GM12864 (cell line): ENCODE data around the gene TNFAIP3.

Experiments used
- DNase-seq: peaks from one replicate; pipeline ENCODE4 v3.0.0-alpha.2; 2011; ENCODE audit warnings: low read depth
- H3K4me3 ChIP-seq: 2 replicates; pipeline ENCODE4 v1.5.1; 2011; ENCODE audit warnings: mild to moderate bottlenecking, low read depth, low read length, control low read depth
- TF ChIP-seq, protein P1 (sequence below): IDR thresholded peaks from 2 replicates; pipeline ENCODE4 v1.5.1; 2011; ENCODE audit warnings: low read depth, mild to moderate bottlenecking, moderate library complexity, low read length, control low read depth, inconsistent platforms; ENCODE audit errors: missing control alignments

TNFAIP3 gene

DNA sequence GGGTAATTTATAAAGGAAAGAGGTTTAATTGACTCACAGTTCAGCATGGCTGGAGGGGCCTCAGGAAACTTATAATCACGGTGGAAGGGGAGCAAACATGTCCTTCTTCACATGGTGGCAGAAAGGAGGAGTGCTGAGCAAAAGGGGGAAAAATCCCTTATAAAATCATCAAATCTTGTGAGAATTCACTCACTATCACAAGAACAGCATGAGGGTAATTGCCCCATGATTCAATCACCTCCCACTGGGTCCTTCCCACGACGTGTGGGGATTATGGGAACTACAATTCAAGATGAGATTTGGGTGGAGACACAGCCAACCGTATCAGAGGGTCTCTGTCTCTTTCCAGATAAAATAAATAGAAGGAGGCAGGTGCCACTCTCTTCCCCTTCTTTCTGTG lies 48.7 kb downstream of the TNFAIP3 start:
- no peak overlapping the region for H3K4me3 ChIP-seq
- TF ChIP-seq, protein P1, sequence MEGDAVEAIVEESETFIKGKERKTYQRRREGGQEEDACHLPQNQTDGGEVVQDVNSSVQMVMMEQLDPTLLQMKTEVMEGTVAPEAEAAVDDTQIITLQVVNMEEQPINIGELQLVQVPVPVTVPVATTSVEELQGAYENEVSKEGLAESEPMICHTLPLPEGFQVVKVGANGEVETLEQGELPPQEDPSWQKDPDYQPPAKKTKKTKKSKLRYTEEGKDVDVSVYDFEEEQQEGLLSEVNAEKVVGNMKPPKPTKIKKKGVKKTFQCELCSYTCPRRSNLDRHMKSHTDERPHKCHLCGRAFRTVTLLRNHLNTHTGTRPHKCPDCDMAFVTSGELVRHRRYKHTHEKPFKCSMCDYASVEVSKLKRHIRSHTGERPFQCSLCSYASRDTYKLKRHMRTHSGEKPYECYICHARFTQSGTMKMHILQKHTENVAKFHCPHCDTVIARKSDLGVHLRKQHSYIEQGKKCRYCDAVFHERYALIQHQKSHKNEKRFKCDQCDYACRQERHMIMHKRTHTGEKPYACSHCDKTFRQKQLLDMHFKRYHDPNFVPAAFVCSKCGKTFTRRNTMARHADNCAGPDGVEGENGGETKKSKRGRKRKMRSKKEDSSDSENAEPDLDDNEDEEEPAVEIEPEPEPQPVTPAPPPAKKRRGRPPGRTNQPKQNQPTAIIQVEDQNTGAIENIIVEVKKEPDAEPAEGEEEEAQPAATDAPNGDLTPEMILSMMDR, result no peak
- DNase-seq, result no peak

DNA sequence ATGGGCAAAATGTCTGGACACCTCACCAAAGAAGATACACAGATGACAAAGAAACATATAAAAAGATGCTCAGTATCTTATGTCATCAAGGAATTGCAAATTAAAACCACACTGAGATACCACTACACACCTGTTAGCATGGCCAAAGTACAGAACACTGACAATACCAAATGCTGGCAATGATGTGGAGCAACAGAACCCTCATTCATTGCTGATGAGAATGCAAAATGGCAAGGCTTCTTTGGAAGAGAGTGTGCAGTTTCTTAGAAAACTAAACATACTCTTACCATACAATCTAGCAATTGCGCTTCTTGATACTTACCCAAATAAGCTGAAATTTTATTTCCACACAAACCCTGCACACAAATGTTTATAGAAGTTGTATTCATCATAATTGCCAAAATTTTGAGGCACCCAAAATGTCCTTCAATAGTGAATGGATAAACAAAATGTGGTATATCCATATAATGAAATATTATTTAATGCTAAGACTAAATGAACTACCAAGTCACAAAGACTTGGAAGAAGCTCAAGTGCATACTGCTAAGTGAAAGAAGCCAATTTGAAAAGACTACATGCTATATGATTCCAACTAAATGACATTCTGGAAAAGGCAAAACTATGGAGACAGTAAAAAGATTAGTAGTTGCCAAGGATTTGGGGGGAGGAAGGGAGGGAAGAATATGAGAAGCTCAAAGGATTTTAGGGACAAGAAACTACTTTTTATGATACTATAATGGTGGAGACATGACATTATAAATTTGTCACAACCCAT lies 50.7 kb downstream of the TNFAIP3 start:
- TF ChIP-seq, protein P1, result no peak
- H3K4me3 ChIP-seq, result no peak overlapping the region
- DNase-seq, result no peak

DNA sequence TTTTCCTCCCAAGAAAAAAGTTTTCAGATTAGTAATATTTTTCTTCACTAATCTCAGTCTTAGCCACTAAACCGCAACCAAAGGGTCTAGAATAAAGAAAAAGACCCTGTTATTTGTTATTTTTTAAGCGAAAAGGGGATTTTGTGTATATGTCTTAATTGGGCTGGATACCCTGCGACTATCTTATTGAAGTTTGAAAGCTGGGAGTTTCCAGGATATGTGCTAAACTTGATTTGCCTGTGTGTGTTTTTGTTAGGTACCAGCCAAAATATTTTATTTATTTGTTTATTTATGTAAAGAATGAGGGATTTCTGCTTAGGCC lies 52.4 kb downstream of the TNFAIP3 start:
- TF ChIP-seq, protein P1, result no peak
- no peak overlapping the region for H3K4me3 ChIP-seq
- DNase-seq, result no peak

DNA sequence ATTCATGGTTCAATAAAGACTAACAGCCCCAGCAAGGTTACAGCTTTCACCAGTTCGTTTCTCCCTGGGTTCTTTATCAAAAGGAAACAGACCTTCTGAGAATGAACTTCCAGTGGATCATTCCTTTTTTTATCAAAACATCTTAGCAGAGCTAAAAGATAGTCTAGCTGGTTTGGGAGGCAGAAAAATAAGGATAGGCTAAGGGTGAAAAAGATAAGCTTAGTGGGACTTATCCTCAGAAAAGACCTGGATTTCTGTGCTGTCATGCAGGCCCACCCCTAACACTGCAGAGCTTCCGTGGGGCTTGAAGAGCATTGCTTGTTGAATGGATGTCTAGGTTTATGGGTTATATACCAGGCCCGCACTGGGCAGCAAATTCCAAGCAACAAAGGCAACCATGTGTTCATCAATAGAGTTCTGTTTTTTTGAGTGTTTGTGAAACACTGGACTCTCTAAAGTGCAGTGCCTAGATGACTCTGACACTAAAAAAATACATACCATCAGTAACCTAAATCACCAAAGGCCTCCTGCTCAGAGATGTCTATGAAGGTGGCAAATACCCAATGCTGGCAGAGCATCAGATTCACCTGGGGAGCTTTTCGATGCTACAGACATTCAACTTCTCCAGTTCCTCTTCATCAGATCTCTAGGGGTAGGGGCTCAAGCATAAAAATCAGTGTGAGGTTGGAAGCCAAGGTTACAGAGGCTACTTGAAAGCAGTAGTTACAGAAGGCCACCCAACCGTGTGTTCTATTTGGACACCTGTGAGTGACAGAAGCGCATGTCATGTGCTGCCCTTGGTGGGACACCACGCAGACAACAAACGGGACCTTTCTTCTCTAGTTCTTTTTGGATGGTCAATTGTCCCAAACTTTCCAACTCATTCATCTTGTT lies 53.0 kb downstream of the TNFAIP3 start:
- TF ChIP-seq, protein P1, result no peak
- no peak for DNase-seq
- no peak overlapping the region for H3K4me3 ChIP-seq

DNA sequence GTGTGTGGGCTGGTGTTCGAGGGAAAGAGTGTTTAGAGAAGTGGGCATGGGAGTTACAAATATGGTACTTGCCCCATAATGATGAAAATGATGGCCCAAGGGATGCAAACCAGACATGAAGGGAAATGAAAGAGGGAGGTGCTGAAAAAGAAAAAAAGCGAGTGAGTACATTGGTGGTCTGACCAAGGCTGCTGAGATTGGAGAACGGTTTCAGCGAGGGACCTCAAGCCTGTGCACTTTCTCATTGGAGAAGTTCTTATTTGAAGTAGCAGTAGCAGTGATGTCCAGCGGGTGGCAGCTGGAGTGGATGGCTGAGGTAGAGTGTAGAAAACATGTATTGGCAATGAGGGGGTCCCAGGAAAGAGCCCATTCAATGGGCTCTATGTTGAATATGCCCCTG lies 54.8 kb downstream of the TNFAIP3 start:
- H3K4me3 ChIP-seq, result no peak overlapping the region
- no peak for DNase-seq
- TF ChIP-seq, protein P1, result peak; percentile 35

DNA sequence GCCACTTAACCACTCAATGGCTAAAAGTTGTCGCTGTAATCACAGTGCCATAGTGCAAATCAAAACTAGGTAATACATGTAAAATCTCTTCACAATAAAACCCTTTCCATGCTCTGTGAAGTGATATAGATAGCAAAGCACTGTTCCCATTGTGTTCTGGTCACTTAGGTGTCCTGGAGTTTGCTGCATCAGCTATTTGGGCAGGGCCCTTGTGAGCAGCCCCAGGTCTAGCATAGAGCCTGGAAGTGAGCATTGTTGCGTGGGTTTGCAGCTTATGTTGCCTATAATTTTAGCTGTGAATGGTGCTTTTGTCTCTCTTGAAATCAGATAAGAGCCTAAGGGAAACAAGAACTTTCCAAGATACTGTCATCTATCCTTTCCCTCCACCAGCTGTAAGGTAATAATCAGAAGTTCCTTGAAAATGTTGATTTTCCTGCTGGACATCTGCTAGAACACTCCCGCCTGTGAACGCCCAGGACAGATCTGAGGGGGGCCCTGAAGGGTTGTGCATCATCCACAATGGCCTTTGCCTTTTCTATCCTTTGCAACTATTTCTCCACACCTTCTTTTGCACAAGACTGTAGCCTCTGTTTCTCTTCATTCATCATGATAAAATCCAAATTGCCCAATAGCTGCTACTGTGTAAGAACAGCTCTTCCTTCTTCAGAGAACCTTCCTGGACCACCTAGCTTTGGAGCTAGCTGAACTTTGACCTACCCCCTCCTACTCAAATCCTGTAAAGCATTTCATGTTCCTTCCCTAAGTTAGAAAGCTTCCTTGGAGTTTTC lies 57.0 kb downstream of the TNFAIP3 start:
- TF ChIP-seq, protein P1, result no peak
- no peak for DNase-seq
- H3K4me3 ChIP-seq, result no peak overlapping the region
